Endometrial microvascular endothelial cells (primary cell): ENCODE results near the gene NTM. TPM values are rescaled to one million over a fixed set of nuclear protein-coding genes. Genes with fewer than 3 reads are reported as not detected.
"Not testable (repeated sequence)": the region's sequence is repeated elsewhere in the genome, so short reads cannot be mapped to it uniquely, and the experiment has no call there.

Source experiments
- in situ Hi-C: cut with HindIII; loops from 2 replicates; pipeline ENCODE4 v1.10.0; 2017; ENCODE audit warnings: low sequenced_read_pairs, low pct_unique_long_range_greater_than_20kb; ENCODE audit errors: inconsistent ontology term
- total RNA-seq: library from RNA; depleted of rRNA; stranded (reverse); fragments of >200 nt; gene quantifications from one replicate; pipeline ENCODE4 v1.2.3, GENCODE V29; 2015; ENCODE audit errors: inconsistent ontology term

Gene NTM
- total RNA-seq, result 4.3 TPM

DNA sequence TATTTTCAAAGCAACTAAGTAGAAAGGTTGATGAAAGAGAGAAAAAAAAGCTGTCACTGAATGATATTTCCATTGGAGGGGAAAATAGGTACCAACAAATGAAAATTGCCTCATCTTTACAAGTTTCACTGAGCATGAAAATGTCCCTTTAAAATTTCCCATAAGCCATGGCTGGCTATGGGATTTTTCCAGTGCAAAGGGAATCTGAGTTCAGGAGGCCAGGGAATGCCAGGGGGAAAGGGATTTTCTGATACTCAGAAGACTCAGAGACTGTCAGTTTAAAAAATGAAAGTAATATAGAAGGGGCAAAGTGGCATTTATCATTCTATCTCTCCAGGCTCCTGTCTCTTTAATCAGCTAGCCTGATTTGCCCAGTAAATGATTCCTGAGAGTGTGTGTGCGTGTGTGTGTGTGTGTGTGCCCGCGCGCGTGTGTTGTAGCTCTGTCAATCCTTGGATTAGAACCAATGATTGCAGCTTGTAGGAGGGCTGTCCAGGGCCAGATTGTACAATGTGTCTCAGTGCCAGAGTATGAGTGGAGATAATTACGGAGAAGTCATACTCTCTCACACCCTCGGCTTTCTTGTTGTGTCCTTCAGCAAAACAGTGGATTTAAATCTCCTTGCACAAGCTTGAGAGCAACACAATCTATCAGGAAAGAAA is at the start of gene NTM:
Gene NTM (plus strand): TSS at position 526 of the 662 bp plus-strand sequence.
- in situ Hi-C loops, result no loop called here

DNA sequence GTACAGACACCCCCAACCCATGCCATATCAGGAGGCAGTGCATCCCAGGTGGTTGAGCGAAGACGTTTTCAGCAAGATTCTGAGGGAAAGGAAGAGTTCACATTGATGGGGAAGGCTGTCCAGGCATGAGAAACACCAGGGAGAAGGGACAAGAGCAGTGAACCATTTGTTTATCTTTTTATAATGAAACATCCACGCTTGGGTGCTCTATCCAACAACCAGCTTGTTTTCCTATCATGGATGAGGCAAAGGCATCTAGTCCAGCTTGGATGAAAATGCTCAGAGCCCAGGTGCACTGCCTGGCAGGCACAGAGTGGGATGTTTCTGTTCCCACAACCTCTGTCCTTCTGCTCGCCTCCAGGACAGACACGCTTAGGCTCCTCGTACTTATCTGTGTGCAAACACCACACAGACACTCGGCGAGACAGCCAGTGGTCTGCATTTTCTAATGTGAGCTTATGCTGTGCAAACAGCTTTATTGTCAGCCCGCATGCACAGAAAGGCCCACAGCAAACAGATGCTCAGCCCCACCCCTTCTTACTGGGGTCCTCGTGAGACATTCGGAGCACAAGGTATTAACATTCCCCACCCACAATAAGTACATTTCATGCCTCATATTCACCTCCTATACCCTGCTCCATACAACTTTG is 45.4 kb upstream of the NTM start:
- in situ Hi-C loops, result no loop called here

DNA sequence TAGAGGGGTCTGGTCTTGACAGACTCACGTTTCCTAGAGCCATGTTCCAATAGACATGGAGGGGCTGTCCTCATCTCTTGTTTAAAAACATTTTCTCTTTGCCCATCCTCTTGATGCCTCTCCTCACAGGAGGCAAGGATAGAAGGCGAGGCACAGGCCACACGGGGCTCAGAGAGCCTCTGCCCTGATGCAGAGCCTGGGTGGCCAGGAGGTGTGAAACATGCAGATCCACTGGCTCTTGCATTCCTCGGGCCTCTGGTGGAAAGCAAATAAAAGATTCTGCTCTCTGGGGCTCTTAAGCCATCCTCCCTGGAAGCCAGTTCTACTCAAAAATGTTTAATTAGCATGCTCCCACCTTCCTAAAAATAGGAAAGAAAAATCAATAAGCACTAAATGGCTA is 43.6 kb upstream of the NTM start:
- in situ Hi-C loops, result no loop called here

DNA sequence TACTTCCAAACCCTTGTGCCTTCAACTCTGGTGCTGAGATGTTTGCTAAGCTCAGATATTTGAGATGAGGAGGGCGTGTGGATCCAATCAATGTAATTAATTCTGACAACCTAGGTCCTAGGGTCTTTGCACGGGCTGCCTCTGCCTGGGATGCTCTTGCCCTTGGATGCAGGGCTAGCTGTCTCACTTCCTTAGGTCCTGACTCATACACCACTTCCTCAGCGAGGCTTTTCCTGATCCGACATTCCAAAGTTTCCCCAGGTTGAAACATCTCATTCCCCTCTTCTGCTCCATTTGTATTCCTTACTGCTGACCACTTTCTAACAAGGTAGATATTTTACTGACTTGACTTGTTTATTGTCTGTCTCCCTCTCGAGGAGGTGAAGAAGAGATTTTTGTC is 43.0 kb upstream of the NTM start:
- in situ Hi-C loops, result no loop called here

DNA sequence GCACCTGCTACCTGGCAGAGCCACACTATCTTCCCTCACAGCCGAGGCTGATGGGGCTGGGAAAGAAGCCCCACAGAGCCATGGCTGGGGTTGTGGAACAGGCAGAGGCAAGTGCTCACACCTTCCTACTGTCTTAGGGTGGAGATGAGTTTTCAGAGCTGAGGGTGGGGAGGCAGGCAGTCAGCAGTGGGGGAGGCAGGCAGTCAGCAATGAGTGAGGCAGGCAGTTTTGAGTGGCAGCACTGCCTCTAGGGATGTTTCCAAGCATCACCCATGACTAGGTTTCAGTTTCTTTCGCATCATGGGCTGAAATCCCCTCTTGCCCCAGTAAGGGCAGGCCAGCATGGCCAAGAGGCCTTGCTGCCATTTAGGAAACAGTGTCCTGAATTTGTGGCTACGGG is 41.6 kb upstream of the NTM start:
- in situ Hi-C loops, result no loop called here

- in situ Hi-C loops, result no loop called here
Observed at GRCh38 chr11:131331010-131331409, 39.4 kb upstream of the NTM start.

DNA sequence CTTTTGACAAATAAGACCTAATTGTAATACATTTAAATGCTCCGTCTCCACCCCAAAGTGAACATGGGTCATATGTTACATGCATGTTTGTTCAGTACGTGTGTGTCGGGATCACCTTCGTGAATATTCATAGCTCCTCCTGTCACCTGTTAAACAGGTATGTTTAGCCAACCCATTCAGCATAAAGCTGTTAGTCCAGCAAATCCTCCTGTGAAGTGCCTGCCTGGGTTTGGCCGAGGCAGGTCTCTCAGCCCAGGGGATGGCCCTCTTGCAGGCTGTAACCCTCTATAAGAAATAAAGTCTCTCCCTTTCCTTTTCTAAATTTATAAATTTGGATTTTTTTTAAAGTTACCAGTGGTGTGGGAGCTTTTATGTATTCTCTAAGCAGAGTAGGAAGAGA is 38.9 kb upstream of the NTM start:
- in situ Hi-C loops, result no loop called here

GRCh38 chr11:131334601-131335000 is 35.8 kb upstream of the NTM start:
- in situ Hi-C loops, result no loop called here

- in situ Hi-C loops, result not testable (repeated sequence)
Observed at GRCh38 chr11:131341900-131342299, 28.5 kb upstream of the NTM start.

- in situ Hi-C loops, result not testable (repeated sequence)
Observed at GRCh38 chr11:131342442-131342841, 28.0 kb upstream of the NTM start.

DNA sequence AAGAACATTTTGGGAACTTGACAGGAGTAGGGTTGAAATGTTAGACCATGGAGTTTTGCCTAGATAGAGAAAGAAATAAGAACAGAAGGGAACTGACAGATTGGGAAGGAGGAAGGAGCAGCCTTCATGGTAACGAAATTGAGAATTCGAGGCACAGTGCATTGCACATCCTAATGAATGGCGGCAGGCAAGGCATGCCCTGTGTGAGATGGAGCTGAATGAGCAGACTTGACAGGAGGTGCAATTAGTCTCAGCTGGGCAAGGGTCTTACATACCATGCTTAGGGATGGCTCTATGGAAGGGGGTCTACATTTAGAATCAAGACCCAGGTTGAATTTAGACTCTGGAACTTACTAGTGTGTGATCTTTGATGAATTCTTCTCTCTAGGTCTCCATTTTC is 25.0 kb upstream of the NTM start:
- in situ Hi-C loops, result no loop called here

DNA sequence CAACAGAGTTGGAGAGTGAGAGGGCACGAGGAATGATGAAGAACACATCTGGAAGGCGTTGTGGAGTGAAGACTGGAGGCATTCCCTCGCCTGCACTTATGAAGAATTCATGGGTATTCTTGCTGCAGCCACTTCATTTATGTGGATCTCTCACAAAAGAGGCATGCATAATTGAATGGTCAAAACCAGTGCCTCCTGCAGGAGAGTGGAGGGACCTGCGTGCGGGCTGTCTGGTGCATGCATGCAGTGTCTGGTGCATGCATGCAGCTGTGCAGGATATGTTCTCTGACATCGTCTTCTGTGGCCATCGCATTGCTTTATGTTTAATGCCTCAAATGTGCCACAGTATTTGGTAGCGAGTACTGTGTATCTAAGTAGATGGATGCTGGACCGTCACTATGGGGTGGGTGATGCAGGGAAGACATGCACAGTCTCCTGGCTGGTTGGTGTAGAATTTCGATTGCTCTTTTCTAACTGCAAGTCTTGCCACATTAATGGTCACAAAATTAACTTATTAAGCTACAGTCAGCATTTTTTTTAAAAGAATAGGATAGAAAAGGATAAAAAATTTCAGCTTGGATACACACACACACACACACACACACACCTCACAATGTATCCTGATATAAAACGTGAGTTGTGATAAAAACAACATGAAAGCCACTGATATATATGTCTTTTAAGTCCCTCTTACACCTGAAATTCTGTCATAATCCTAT is 20.9 kb upstream of the NTM start:
- in situ Hi-C loops, result no loop called here

DNA sequence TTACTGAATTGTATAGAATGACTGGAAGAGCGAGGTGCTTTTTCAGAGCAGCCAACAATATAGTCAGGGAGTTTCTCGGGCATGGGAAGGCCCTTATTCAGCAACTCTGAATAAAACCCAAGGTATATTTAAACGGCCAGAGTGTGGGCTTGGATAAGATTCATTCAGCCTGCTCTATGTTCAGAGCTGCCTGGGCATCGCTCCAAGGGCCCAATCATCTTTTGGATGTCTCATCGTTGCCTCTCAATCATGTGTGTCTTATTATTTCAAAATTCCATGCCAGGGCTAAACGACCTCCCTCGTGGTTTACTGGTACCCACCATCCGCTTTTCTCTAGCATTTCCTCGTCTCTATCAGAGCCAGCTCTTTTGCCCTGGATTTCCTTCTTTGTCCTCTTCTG is 19.5 kb upstream of the NTM start:
- in situ Hi-C loops, result no loop called here

- in situ Hi-C loops, result no loop called here
Observed at GRCh38 chr11:131351848-131352247, 18.6 kb upstream of the NTM start.

GRCh38 chr11:131353766-131354165 is 16.6 kb upstream of the NTM start:
- in situ Hi-C loops, result no loop called here

- in situ Hi-C loops, result no loop called here
Observed at GRCh38 chr11:131354251-131354701, 16.1 kb upstream of the NTM start.

GRCh38 chr11:131356206-131356605 is 14.2 kb upstream of the NTM start:
- in situ Hi-C loops, result no loop called here

- in situ Hi-C loops, result no loop called here
Observed at GRCh38 chr11:131365329-131365930, 5.0 kb upstream of the NTM start.

DNA sequence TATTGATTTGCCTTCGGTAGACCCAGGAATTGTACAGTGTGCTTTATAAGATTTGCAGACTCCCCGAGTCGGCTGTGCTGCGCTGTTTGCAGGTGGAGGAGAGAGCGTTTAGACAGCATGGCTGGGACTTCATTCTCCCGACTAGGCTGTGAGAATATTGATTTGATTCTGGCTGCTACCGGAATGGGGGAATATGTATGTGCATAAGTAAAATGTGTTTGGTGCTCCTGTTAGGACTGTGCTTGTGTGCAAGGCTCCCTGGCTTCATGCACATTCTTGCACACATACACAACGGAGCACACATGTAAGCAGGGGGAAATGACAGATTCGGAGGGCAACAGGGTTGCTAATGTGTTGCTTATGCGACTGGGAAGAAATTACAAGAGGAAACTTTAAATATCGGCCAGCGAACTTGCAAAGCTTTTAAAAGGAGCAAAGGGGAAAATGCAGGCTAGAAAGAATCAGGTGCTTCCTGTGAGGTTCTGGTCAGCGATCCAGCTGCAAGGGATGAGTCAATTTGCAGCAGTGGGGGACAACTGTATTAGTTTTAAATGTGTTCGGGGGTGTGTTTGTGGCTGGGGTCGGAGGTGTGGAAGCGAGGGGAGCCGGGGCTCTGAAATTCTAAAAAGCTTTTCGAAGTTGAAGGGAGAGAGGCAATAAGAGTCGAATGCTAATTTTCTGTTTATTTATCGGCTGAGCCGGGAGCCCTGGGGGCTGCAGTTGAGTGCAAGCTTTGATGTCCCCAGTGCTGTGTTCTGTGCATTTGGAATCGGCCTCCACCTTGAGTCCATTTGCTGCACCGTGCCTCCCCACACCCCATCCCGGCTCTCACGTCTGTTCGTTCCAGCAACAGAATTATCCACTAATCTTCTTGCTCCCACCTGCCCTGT is 731 bp downstream of the NTM start:
- in situ Hi-C loops, result no loop called here
